Liver (tissue), 9 donors: Measurements from ENCODE around the gene CACNA1I. TPM values are rescaled to one million over a fixed set of nuclear protein-coding genes. Genes with fewer than 3 reads are reported as not detected.

Experiments used
- DNase-seq: peaks from one replicate; pipeline ENCODE4 v3.0.0-alpha.2; 2017; ENCODE audit warnings: low spot score
- H3K27ac ChIP-seq, 2 donors: one replicate each; pipeline ENCODE4 v1.7.0; 2013; ENCODE audit warnings: inconsistent platforms in 2 of 2, low read length in 2 of 2, control low read depth in 1 of 2, low read depth in 1 of 2, mild to moderate bottlenecking in 1 of 2
- H3K27me3 ChIP-seq, 4 donors: one replicate each; pipeline versions ENCODE4 v1.6.1 to v1.7.0; 2013; ENCODE audit warnings: low read length in 3 of 4, inconsistent platforms in 1 of 4, mild to moderate bottlenecking in 1 of 4, moderate library complexity in 1 of 4; ENCODE audit not compliant: control insufficient read depth in 4 of 4, insufficient read depth in 4 of 4
- H3K36me3 ChIP-seq, 4 donors: one replicate each; pipeline versions ENCODE4 v1.6.1 to v1.7.0; 2013; ENCODE audit warnings: low read length in 3 of 4, mild to moderate bottlenecking in 3 of 4, low read depth in 1 of 4, moderate library complexity in 1 of 4; ENCODE audit not compliant: control insufficient read depth in 4 of 4, insufficient read depth in 3 of 4
- H3K4me1 ChIP-seq, 4 donors: one replicate each; pipeline versions ENCODE4 v1.6.1 to v1.7.0; 2013; ENCODE audit warnings: low read length in 3 of 4, mild to moderate bottlenecking in 3 of 4, moderate library complexity in 1 of 4; ENCODE audit not compliant: control insufficient read depth in 4 of 4, insufficient read depth in 4 of 4
- H3K4me3 ChIP-seq, 3 donors: one replicate each; pipeline versions ENCODE4 v1.6.1 to v1.7.0; 2013; ENCODE audit warnings: low read length in 3 of 3, control low read depth in 1 of 3, low read depth in 1 of 3, mild to moderate bottlenecking in 1 of 3
- H3K9ac ChIP-seq, 2 donors: one replicate each; pipeline ENCODE4 v1.7.0; 2013; ENCODE audit warnings: low read length in 2 of 2, mild to moderate bottlenecking in 2 of 2, moderate library complexity in 2 of 2, control low read depth in 1 of 2, low read depth in 1 of 2
- H3K9me3 ChIP-seq, 4 donors: one replicate each; pipeline versions ENCODE4 v1.6.1 to v1.7.0; 2013; ENCODE audit warnings: low read length in 3 of 4; ENCODE audit not compliant: control insufficient read depth in 4 of 4
- ATF3 ChIP-seq: IDR thresholded peaks from 2 replicates; pipeline ENCODE4 v1.6.1; 2016; ENCODE audit warnings: antibody characterized with exemption
- CTCF ChIP-seq: fragments of 150-350 bp; IDR thresholded peaks from 2 replicates; pipeline ENCODE4 v1.5.1; 2017; ENCODE audit warnings: improper control_type of control experiment, low read depth, low read length; ENCODE audit not compliant: missing input control
- EGR1 ChIP-seq, 2 donors: IDR thresholded peaks; 2 replicates each; pipeline ENCODE4 v1.6.1; 2016 to 2018; ENCODE audit warnings: antibody characterized with exemption in 2 of 2, low read depth in 2 of 2
- FOXA1 ChIP-seq: IDR thresholded peaks from 2 replicates; pipeline ENCODE4 v1.6.1; 2016; ENCODE audit warnings: antibody characterized with exemption
- FOXA2 ChIP-seq: IDR thresholded peaks from 2 replicates; pipeline ENCODE4 v1.6.1; 2016; ENCODE audit warnings: antibody characterized with exemption
- GABPA ChIP-seq, 2 donors: IDR thresholded peaks in 1 of 2; conservative IDR thresholded peaks in 1 of 2; 2 replicates each; pipeline ENCODE4 v1.6.1; 2016; ENCODE audit warnings: antibody characterized with exemption in 2 of 2, mild to moderate bottlenecking in 1 of 2, moderate library complexity in 1 of 2
- HNF4A ChIP-seq, 2 donors: conservative IDR thresholded peaks; 2 replicates each; pipeline ENCODE4 v1.6.1; 2016; ENCODE audit warnings: antibody characterized with exemption in 2 of 2, mild to moderate bottlenecking in 2 of 2
- HNF4G ChIP-seq: IDR thresholded peaks from 2 replicates; pipeline ENCODE4 v1.6.1; 2016; ENCODE audit warnings: antibody characterized with exemption
- JUND ChIP-seq, 2 donors: IDR thresholded peaks; 2 replicates each; pipeline ENCODE4 v1.6.1; 2016; ENCODE audit warnings: antibody characterized with exemption in 2 of 2
- MAX ChIP-seq: IDR thresholded peaks from 2 replicates; pipeline ENCODE4 v1.6.1; 2016; ENCODE audit warnings: antibody characterized with exemption
- NR2F2 ChIP-seq: IDR thresholded peaks from 2 replicates; pipeline ENCODE4 v1.6.1; 2016; ENCODE audit warnings: antibody characterized with exemption
- RAD21 ChIP-seq, 2 donors: IDR thresholded peaks; 2 replicates each; pipeline ENCODE4 v1.6.1; 2016; ENCODE audit warnings: antibody characterized with exemption in 2 of 2, mild to moderate bottlenecking in 2 of 2
- REST ChIP-seq: IDR thresholded peaks from 2 replicates; pipeline ENCODE4 v1.6.1; 2016; ENCODE audit warnings: antibody characterized with exemption, mild to moderate bottlenecking
- RXRA ChIP-seq, 2 donors: IDR thresholded peaks; 2 replicates each; pipeline ENCODE4 v1.6.1; 2017 to 2018; ENCODE audit warnings: antibody characterized with exemption in 2 of 2, mild to moderate bottlenecking in 1 of 2
- SP1 ChIP-seq: IDR thresholded peaks from 2 replicates; pipeline ENCODE4 v1.6.1; 2018; ENCODE audit warnings: antibody characterized with exemption, mild to moderate bottlenecking
- TAF1 ChIP-seq: conservative IDR thresholded peaks from 2 replicates; pipeline ENCODE4 v1.6.1; 2016; ENCODE audit warnings: antibody characterized with exemption, mild to moderate bottlenecking
- YY1 ChIP-seq: IDR thresholded peaks from 2 replicates; pipeline ENCODE4 v1.6.1; 2016; ENCODE audit warnings: antibody characterized with exemption, mild to moderate bottlenecking
- ZBTB33 ChIP-seq: IDR thresholded peaks from 2 replicates; pipeline ENCODE4 v1.6.1; 2016; ENCODE audit warnings: antibody characterized with exemption
- WGBS: extraction: QIAGEN DNeasy Blood & Tissue Kit; methylation state at CpG from one replicate; pipeline ENCODE4 v1.1.7; 2013; 5-methylcytosine and 5-hydroxymethylcytosine counted together
- polyA plus RNA-seq, 2 donors: library from polyadenylated mRNA; stranded (reverse) in 1 of 2; unstranded in 1 of 2; fragments of 200-250 nt in 1 of 2; fragments of >200 nt in 1 of 2; fragmentation: Nextera tagmentation in 1 of 2; extraction: Ambion mirVana in 1 of 2; gene quantifications; one replicate each; pipeline versions ENCODE4 v1.2.1 to v1.2.3, GENCODE V29; 2013 to 2015
- total RNA-seq, 2 donors: library from RNA; depleted of rRNA; stranded (reverse); fragments of >200 nt; gene quantifications; one replicate each; pipeline ENCODE4 v1.2.3, GENCODE V29; 2014
- donor health status: healthy.
- donor health status: healthy.
- donor health status: healthy.
- donor health status: healthy.
- donor health status: healthy.

Gene CACNA1I
- total and polyA plus RNA-seq, 4 donors, result under 0.01 to 0.14 (median 0.01) TPM; not detected in 1

- no peak overlapping the region for H3K4me3 ChIP-seq
- H3K27me3 ChIP-seq, result peaks cover 0 to 10% (median 1%) of the 10 kb centered on the region in 4 donors
- H3K9me3 ChIP-seq, result no peaks in the 10 kb centered on the region
- no peaks in the 10 kb centered on the region for H3K36me3 ChIP-seq
- H3K27ac ChIP-seq, result no peak overlapping the region
- no peak overlapping the region for H3K9ac ChIP-seq
- H3K4me1 ChIP-seq, result peaks cover 0 to 4% (median 0%) of the 10 kb centered on the region in 4 donors
- no peak for DNase-seq
- no peak for TF ChIP-seq EGR1 (IDR thresholded peaks at IDR 0.05; ENCODE audit: low read depth in 2 of 2)
- no peak for TF ChIP-seq MAX
- TF ChIP-seq RXRA (IDR thresholded peaks at IDR 0.05), result no peak
- TF ChIP-seq TAF1, result no peak
- no peak for TF ChIP-seq RAD21 (IDR thresholded peaks at IDR 0.05)
- no peak for TF ChIP-seq FOXA2
- no peak for TF ChIP-seq FOXA1
- TF ChIP-seq ZBTB33, result no peak
- no peak for TF ChIP-seq ATF3
- 83% methylated on average over 8 of the region's 8 CpGs for WGBS
Observed at GRCh38 chr22:39620924-39621690, 50.6 kb downstream of the CACNA1I start.

- Histone ChIP-seq H3K36me3 (no peaks in the 10 kb centered on the region), H3K4me3 (no peak overlapping the region), H3K9ac (no peak overlapping the region), H3K27me3 (peaks cover 0 to 11% (median 1%) of the 10 kb centered on the region in 4 donors), H3K4me1 (peaks cover 0 to 4% (median 0%) of the 10 kb centered on the region in 4 donors), H3K27ac (no peak overlapping the region), H3K9me3 (no peaks in the 10 kb centered on the region)
- WGBS, result 65% methylated on average over 7 of the region's 7 CpGs
- TF ChIP-seq HNF4G (no peak), MAX (no peak), RAD21 (IDR thresholded peaks at IDR 0.05) (no peak), ATF3 (no peak), ZBTB33 (no peak), TAF1 (no peak), FOXA2 (no peak), NR2F2 (no peak), GABPA (IDR thresholded peaks at IDR 0.05 in 1 of 2, conservative IDR thresholded peaks at IDR 0.05 in 1 of 2) (no peak), YY1 (no peak), HNF4A (conservative IDR thresholded peaks at IDR 0.05) (no peak), CTCF (no peak), RXRA (IDR thresholded peaks at IDR 0.05) (no peak), REST (no peak), FOXA1 (no peak), EGR1 (IDR thresholded peaks at IDR 0.05; ENCODE audit: low read depth in 2 of 2) (no peak), JUND (IDR thresholded peaks at IDR 0.05) (no peak), SP1 (no peak)
- DNase-seq, result no peak
Observed at GRCh38 chr22:39621826-39622225, 51.3 kb downstream of the CACNA1I start.
